Hippocampal formation (tissue), 2 donors: ENCODE results near the gene PLXNA2.

ENCODE experiments used
- DNase-seq, 2 donors: peaks; one replicate each; lab custom pipeline; 2025; lab: John Stamatoyannopoulos, UW

Gene PLXNA2

GRCh38 chr1:208093754-208094719 is 150.1 kb downstream of the PLXNA2 start:
- DNase-seq, result peak in 1 of 2 donors; percentile 28

DNA sequence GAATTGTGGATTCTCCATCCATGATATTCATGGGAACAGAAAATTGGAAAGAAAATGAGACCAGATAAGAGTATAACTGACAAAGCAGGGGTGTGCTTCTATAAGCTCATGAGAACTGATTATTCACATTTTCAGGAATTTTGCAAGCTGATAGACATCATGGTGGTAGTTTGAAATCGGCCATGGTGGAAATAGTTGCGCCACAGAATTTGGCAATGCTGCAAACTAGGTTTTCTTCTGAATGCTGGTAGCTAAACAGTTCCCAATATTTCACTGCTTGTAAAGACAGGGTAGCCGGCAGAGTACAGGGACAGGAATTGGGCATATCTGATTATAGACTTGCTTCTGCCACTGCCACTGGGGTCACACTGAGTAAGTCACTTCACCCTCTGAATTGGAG is 151.1 kb downstream of the PLXNA2 start:
- no peak for DNase-seq

- DNase-seq, result no peak
Observed at GRCh38 chr1:208090388-208091301, 153.5 kb downstream of the PLXNA2 start.

DNA sequence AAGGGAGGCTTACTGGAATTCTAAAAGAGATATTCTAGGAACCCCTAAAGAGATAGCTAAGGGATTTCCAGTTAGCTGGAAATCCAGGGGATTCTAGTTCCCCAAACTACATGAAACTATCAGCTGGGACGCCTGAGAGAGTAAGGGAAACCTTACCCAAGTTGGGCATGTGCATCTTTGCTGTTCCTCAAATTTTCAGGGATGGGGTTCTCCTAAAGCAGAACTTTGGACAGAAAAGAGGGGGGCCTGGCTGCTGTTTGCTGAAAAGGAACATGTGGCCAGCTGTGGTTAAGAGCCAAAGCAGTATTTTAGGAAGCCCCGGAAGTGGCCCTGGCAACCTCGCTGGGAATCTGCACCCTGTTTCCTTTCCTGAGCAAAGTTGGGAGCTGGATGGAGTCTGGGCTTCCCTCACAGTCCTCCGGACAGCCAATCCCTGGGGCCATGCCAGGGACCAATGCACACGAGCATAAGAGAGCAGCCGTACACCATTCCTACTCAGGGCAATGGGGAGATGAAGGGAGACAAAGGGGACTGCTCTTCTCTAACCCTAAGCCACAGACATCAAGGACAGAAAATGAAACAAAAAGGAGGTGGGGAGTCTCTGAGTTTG is 154.3 kb downstream of the PLXNA2 start:
- no peak for DNase-seq

DNA sequence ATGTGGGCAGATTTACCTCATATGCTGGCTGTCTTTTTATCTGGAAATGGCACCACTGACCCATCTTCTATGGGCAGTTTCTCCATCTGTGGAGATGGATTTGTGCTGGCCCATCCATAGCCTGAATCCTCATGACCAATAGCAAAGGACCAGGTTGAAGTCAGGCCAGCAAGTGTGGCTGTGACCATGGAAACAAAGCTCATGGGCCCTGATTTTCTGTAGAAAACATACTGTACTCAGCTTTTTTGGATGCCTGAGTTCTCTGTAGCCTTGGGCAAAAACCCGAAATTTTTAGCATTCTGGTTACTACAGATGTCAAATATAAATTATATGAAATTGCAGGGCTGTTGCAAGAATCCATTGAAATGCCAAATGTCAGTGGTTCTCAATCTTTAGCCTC is 155.0 kb downstream of the PLXNA2 start:
- no peak for DNase-seq

DNA sequence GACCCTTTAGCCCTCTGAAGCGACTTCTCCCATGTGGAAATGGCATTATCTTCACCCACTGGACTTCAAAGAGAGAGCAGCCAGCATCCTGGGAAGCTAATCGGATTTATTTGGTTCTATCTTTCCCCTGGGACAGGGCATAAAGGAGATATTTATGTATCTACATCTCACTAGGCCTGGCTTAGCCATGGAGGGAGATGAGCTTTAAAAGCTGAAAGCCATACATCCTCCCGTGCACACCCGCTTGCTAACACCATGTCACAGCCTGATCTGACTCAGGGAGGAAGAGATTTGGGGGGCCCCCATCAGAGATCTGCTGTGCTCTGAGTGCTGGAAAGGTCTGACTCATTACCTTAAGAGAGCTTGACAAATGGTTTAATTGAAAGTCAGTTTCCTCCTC is 155.9 kb downstream of the PLXNA2 start:
- DNase-seq, result no peak

DNA sequence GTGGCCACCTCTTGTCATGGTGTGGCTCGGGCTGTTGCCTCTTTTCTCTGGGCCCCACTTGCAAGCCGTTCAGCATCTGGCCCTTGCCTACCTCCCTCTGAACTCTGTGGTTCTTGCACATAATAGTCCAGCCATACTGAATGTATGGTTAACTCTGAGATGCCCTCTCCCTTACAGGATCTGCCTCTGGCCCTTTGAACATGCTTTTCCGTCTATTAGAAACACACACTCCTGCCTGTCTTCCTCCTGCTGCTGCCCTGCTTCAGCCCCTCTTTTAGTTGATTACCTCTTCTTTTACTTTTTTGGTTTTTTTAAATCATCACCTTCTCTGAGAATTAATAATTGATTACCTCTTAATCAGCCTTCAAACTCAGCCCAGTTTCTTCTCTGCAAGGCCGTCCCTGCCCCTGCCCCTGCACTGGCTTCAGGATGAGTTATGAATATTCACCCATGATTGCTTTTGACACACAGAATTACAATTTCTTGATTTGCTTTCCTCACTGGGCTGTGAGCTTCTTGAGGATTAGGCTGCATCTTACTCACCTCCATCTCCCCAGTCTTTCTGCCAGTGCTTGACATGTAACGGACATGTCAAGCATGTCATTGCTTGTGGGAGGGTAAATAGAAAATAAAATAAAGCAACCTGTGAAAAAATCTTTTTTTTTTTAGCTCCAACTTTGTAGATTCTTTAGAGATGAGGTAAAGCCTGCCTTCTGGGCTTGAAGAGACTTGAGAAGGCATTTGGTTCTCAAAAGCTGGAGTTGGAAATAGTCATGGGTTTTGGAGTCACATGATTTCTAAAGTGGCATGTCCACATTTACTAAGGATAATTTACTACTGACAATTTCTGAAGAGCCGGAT is 158.3 kb downstream of the PLXNA2 start:
- DNase-seq, result no peak

DNA sequence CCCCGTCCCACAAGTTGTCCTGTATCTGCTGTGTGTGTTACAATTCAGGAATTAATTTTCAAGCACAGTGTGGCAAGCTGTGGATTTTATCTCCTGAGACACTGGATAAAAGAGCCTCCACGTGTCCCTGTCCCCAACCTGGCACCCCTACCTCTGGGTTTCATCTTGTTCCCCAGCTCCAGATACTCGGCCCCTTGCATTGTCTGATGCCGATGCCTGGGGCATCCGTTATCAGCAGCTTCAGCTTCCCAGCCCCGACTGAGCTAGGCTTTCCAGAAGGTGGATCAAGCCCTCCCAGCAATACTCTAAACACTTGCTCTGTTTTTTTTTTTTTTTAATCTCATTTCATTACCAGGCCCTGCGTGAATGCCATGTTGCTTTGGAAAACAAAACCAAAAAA is 159.4 kb downstream of the PLXNA2 start:
- no peak for DNase-seq

DNA sequence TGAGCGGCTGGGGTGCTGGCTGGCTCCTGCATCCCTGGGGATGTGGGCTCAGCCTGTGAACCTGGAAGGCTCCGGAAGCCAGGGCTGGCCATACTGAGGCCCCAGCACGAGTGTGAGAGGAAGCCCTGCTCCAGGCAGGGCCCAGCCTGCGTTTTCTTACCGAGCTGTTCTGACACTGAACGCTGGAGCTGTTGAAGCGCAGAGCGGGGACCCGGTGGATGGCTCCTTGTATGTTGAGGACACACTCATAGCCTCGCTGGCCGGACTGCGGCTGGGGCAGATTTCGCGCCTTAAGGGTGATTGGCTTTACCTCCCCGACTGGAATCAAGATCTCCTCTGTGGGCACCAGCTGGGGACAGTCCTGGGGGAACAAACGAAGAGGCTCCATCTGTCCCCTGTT is 160.0 kb downstream of the PLXNA2 start:
- DNase-seq, result no peak

GRCh38 chr1:208083715-208084085 is 160.5 kb downstream of the PLXNA2 start:
- no peak for DNase-seq

DNA sequence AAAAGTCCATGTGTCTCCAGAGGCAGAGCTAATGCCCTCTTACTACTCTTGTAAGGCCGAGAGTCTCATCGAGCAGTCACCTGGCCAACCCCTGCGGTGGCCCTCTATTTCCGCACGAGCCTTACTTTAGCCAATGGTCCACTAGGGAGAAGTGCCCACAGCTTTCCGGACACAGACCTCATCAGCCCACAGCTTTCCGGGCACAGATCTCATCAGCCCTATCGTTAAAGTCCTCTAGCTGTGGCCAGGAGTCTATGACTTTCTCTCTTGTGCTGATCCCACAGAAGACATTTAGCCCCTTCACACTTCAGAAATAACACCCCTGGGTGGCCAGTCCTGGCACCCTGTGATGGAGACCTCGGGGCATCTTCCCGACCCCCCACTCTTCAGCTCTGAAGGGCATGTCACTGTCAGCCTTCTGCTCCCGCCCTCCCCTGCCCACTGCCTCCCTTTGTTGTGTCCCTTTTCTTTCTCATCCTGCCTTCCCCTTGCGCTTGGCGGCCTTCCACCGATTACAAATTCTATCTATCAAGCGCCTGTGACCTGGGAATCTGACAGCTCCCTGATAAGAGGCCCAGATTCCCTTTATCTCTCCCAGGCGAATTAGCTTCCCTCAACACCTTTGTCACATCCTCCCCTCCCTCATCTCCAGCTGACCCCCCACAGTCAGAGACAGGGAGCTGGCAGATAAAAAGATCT is 161.0 kb downstream of the PLXNA2 start:
- no peak for DNase-seq

DNA sequence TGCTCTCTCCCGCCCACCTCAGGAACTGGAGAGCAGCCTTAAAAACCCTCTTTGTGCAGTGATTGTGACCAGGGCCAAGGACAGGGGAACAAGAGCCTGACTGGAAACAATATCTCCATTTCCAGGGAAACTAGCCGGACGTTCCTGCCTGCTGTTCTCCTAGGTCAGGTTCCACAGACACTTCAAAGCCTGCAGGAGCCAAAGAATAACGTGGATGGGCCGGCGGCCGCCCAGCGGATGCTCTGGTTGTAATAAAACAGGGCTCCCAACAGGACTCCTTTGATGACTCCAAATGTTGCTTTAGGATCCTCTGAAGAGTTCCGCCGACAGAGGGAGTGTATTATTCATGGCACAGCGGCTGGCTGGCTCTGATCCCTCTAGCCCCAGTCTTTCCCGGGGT is 162.2 kb downstream of the PLXNA2 start:
- peak; percentile 40 to 43 for DNase-seq

GRCh38 chr1:208080396-208081286 is 163.5 kb downstream of the PLXNA2 start:
- DNase-seq, result peak in 1 of 2 donors; percentile 46

DNA sequence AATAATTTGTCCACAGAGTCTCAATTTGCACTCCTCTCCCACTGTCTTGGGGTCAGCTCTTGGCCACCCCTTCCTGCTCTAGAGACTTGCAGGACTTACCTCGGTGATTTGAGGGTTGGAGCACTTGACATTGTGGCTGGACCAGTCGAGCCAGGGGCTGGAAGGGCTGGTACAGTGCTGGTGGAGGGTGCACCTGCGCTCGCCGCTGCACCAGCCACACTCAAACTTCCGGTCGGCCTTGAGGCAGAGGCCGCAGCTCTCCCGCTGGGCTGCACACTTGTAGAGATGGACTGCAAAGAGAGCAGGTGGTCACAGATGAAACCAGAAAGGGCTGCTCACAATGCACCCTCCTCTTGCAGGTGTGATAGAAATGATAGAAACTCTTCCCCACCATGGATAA is 165.0 kb downstream of the PLXNA2 start:
- DNase-seq, result no peak

- no peak for DNase-seq
Observed at GRCh38 chr1:208078752-208079151, 165.4 kb downstream of the PLXNA2 start.

- peak in 1 of 2 donors; percentile 17 for DNase-seq
Observed at GRCh38 chr1:208077232-208078075, 166.7 kb downstream of the PLXNA2 start.

- DNase-seq, result no peak
Observed at GRCh38 chr1:208074353-208074752, 169.8 kb downstream of the PLXNA2 start.

DNA sequence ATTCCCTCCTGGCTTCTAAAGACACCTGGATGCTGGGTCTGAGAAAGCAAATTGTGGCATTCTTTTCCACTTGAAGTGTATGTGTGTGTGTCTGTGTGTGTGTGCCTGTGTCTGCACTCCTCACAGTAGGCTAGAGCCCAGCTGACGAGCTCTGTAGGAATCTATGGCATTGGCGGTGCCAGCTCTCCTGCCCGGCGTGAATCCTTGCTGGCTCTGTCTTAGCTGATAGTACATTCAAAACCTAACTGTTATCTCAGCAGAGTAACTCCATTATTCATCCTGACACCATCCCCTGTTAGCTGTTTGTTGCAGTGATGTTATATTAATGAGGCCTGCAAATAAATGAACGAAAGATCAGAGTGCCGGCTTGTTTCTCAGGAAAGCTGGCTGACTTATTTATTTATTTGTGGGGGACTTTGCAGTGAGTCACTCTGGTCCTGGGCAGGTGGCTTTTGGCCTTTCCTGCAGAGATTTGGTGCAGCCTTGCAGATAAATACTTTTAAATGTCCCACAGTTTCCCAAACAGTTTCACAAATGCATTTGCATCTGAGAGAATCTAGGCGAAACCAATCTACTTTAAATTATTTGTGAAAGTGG is 172.7 kb downstream of the PLXNA2 start:
- no peak for DNase-seq
